Nephron progenitor cell (in vitro differentiated cells): ENCODE measurements around the gene GOLIM4.

Experiments
- DNase-seq: peaks from one replicate; pipeline ENCODE4 v3.0.0; 2021
- H3K27ac Mint-ChIP-seq: 2 replicates; pipeline ENCODE4 v1.8.0; 2021; ENCODE audit warnings: mild to moderate bottlenecking, moderate library complexity, mixed read lengths
- H3K27me3 Mint-ChIP-seq: 2 replicates; pipeline ENCODE4 v1.8.0; 2021; ENCODE audit warnings: mild to moderate bottlenecking, low read depth, mixed read lengths; ENCODE audit not compliant: poor library complexity
- H3K36me3 Mint-ChIP-seq: 2 replicates; pipeline ENCODE4 v1.8.0; 2021; ENCODE audit warnings: low read depth, mixed read lengths
- H3K4me1 Mint-ChIP-seq: 2 replicates; pipeline ENCODE4 v1.8.0; 2021; ENCODE audit warnings: mixed read lengths
- H3K4me3 Mint-ChIP-seq: 2 replicates; pipeline ENCODE4 v1.8.0; 2021; ENCODE audit warnings: mild to moderate bottlenecking, moderate library complexity, mixed read lengths
- H3K9me3 Mint-ChIP-seq: 2 replicates; pipeline ENCODE4 v1.8.0; 2021; ENCODE audit warnings: mild to moderate bottlenecking, moderate library complexity, mixed read lengths
- CTCF ChIP-seq: fragments of 200-600 bp; sonication (generic); IDR thresholded peaks from 2 replicates; pipeline ENCODE4 v1.5.0; 2021; ENCODE audit warnings: antibody characterized with exemption

The GOLIM4 gene

DNA sequence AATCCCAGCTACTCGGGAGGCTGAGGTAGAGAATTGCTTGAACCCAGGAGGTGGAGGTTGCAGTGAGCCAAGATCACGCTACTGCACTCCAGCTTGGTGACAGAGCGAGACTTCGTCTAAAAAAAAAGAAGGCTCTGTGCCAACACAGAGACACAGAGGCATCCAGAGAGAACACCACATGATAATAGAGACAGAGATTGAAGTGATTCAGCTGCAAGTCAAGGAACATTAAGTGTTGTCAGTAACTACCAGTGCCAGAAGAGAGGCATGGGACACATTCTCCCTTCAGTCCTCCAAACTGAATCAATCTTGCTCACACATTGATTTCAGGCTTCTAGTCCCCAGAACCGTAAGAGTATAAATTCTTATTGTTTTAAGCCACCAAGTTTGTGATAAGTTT, 97.5 kb downstream of the GOLIM4 start:
- Mint-ChIP-seq H3K36me3 (no peaks in the 10 kb centered on the region), H3K27me3 (peaks cover 2% of the 10 kb centered on the region)

GRCh38 chr3:167996514-167996913, 99.2 kb downstream of the GOLIM4 start:
- H3K27me3 Mint-ChIP-seq = peaks cover 2% of the 10 kb centered on the region

More for the DNA sequence above, 97.5 kb downstream of the GOLIM4 start:
- H3K4me1 Mint-ChIP-seq = peaks cover 11% of the 10 kb centered on the region
- no peak overlapping the region for H3K4me3 Mint-ChIP-seq
- no peak overlapping the region for H3K27ac Mint-ChIP-seq
- DNase-seq = no peak
- no peaks in the 10 kb centered on the region for H3K9me3 Mint-ChIP-seq
- no peak for TF ChIP-seq CTCF

DNA sequence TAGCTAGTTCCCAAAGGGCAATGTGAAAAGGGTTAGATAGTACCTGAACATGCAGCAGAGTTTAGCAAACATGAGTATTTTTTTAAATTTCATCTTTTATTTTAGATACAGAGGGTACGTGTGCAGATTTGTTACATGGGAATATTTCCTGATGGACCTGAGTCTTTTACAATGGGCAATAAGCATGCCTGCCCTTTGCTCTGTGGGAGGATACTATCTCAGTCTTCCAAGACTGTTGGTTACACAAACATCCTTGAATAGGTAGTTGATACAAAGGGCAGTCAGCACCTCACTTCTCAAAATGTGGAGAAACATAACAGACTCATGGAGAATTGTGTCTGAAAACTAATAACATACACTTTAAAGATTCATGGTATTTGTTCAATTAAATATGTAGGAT, 103.3 kb downstream of the GOLIM4 start:
- Mint-ChIP-seq H3K27ac (no peak overlapping the region), H3K27me3 (peaks cover 2% of the 10 kb centered on the region), H3K4me1 (peaks cover 23% of the 10 kb centered on the region), H3K36me3 (no peaks in the 10 kb centered on the region), H3K4me3 (no peak overlapping the region), H3K9me3 (no peaks in the 10 kb centered on the region)
- TF ChIP-seq CTCF = no peak
- DNase-seq = no peak

More at GRCh38 chr3:167996514-167996913, 99.2 kb downstream of the GOLIM4 start:
- peak overlapping the region; percentile 20 for H3K27ac Mint-ChIP-seq
- H3K4me1 Mint-ChIP-seq = peaks cover 23% of the 10 kb centered on the region
- no peaks in the 10 kb centered on the region for H3K36me3 Mint-ChIP-seq
- DNase-seq = no peak
- H3K4me3 Mint-ChIP-seq = no peak overlapping the region
- H3K9me3 Mint-ChIP-seq = no peaks in the 10 kb centered on the region
- TF ChIP-seq CTCF = no peak

DNA sequence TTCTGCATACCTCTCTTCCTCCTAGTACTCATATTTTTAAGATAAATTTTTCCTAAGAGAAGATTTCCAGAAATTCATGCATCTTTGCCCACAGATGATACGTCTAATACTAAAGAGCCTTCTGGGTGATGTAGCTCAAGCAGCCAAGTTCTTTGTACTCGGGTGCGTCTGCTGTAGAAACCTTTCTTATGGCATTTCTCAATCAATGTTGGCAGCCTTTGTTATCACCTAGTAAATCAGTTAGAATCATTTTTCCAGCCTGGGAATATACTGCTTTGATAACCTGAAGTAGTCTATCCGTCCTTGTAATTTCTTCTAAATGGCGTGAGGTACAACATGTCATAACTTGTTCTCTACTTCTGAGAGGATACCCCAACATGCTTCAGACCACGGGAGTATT, 104.5 kb downstream of the GOLIM4 start:
- no peak overlapping the region for H3K4me3 Mint-ChIP-seq
- DNase-seq = no peak
- no peak for TF ChIP-seq CTCF
- H3K9me3 Mint-ChIP-seq = peaks cover 3% of the 10 kb centered on the region
- no peaks in the 10 kb centered on the region for H3K36me3 Mint-ChIP-seq
- H3K27me3 Mint-ChIP-seq = peaks cover 2% of the 10 kb centered on the region
- H3K4me1 Mint-ChIP-seq = peaks cover 23% of the 10 kb centered on the region
- H3K27ac Mint-ChIP-seq = no peak overlapping the region

- no peak for DNase-seq
- Mint-ChIP-seq H3K4me1 (peaks cover 21% of the 10 kb centered on the region), H3K27ac (no peak overlapping the region), H3K4me3 (no peak overlapping the region), H3K9me3 (peaks cover 4% of the 10 kb centered on the region), H3K27me3 (peaks cover 2% of the 10 kb centered on the region), H3K36me3 (no peaks in the 10 kb centered on the region)
- no peak for TF ChIP-seq CTCF
Observed at GRCh38 chr3:167989999-167990398, 105.7 kb downstream of the GOLIM4 start.

GRCh38 chr3:167989066-167989465, 106.7 kb downstream of the GOLIM4 start:
- Mint-ChIP-seq H3K9me3 (peaks cover 4% of the 10 kb centered on the region), H3K27ac (no peak overlapping the region), H3K27me3 (peaks cover 2% of the 10 kb centered on the region), H3K4me1 (peaks cover 17% of the 10 kb centered on the region), H3K36me3 (no peaks in the 10 kb centered on the region), H3K4me3 (no peak overlapping the region)
- no peak for DNase-seq
- TF ChIP-seq CTCF = no peak
